ACC112 (cell line): ENCODE data around the gene SMOC2.

Experiments used
- H2AFZ ChIP-seq: fragments of 200-600 bp; sonication (generic); one replicate; pipeline ENCODE4 v1.6.0; 2017; ENCODE audit warnings: antibody characterized with exemption, low read length; ENCODE audit not compliant: unreplicated experiment
- H3K27ac ChIP-seq: fragments of 200-600 bp; sonication (generic); 2 replicates; pipeline ENCODE4 v1.5.1; 2014; ENCODE audit warnings: low read depth, mild to moderate bottlenecking, antibody characterized with exemption, low read length, moderate library complexity
- H3K27me3 ChIP-seq: fragments of 200-600 bp; sonication (generic); 2 replicates; pipeline ENCODE4 v1.6.1; 2014; ENCODE audit warnings: mild to moderate bottlenecking, antibody characterized with exemption, low read length, moderate library complexity, mixed read lengths; ENCODE audit not compliant: insufficient read depth
- H3K36me3 ChIP-seq: fragments of 200-600 bp; sonication (generic); 2 replicates; pipeline ENCODE4 v1.6.1; 2016; ENCODE audit warnings: mild to moderate bottlenecking, antibody characterized with exemption, low read length, moderate library complexity, mixed read lengths; ENCODE audit not compliant: insufficient read depth
- H3K4me1 ChIP-seq: fragments of 200-600 bp; sonication (generic); one replicate; pipeline ENCODE4 v1.6.1; 2016; ENCODE audit warnings: low read length, mixed read lengths; ENCODE audit not compliant: insufficient read depth, unreplicated experiment, control insufficient read depth
- H3K4me3 ChIP-seq: fragments of 200-600 bp; sonication (generic); 2 replicates; pipeline ENCODE4 v1.5.1; 2014; ENCODE audit warnings: mild to moderate bottlenecking, low read depth, low read length
- H3K79me2 ChIP-seq: fragments of 200-600 bp; sonication (generic); one replicate; pipeline ENCODE4 v1.6.0; 2016; ENCODE audit warnings: low read length; ENCODE audit not compliant: control insufficient read depth, unreplicated experiment, insufficient read depth

The SMOC2 gene

GRCh38 chr6:168612586-168612985 is 171.6 kb downstream of the SMOC2 start:
- Histone ChIP-seq H3K79me2 (no peaks in the 10 kb centered on the region), H2AFZ (no peak overlapping the region), H3K4me1 (no peaks in the 10 kb centered on the region), H3K27me3 (no peaks in the 10 kb centered on the region), H3K27ac (no peak overlapping the region), H3K4me3 (no peak overlapping the region), H3K36me3 (no peaks in the 10 kb centered on the region)

DNA sequence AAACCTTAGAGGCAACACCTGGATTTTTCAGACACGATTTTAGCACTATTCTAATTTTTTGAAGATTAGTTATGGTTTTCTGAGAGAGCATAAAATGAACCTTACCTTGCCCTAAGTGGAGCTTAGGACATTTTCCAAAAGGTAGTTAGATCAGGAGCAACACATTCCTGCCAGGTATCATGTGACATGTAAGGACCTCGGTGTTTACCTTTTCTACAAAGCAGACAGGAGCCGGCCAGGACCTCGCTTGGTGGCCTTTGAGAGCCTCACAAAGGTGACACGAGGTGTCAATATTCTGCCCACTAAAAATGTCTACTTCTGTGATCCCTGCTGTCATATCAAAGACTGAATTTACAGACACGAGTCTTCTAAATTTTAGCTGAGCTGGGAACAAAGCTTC is 174.9 kb downstream of the SMOC2 start:
- Histone ChIP-seq H3K79me2 (no peaks in the 10 kb centered on the region), H3K36me3 (no peaks in the 10 kb centered on the region), H3K4me3 (no peak overlapping the region), H2AFZ (no peak overlapping the region), H3K4me1 (no peaks in the 10 kb centered on the region), H3K27ac (no peak overlapping the region), H3K27me3 (no peaks in the 10 kb centered on the region)

DNA sequence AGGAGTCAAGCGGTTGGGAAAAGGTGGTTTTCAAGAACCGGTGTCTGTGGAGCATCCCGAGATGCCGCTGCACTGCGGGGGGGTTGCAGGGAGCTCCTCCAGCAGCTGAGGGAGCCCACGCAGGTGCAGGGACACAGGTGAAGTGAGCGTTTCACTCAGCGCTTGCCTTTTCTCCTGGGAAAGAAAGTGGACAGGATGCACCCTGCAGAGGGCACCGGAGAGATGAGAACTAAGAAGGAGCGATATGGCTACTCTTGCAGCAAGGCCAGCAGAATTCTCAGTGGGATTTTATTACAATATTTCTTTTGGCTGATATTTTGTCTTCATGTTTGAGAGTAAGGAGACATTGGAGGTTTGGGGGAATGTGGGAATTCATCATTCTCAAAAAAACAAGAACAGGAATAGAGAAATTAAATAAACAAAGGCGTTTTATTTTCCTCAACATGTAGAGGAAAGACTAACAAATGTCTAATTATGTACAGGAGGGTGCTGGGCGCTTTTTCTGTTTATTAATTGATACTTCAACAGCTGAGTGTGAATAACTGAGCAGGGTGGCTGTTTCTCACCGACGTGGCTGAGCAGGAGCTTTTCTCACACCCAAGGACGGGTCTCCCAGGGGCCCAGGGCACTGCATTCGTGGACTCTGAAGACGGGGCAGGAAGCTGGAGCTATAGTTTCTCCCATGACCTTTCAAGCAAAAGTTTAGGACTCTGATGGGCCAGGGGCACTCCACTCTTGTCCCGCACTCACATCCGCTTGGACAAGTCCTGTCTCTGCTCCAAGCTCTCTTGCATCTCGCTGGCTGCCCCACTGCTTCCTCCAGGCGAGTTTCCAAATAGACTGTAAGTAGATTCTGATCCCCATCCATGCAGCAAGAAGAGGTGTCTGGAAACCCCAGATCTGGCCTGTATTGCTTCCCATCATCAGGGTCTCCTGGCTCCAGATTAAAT is 176.1 kb downstream of the SMOC2 start:
- Histone ChIP-seq H3K4me3 (no peak overlapping the region), H3K79me2 (no peaks in the 10 kb centered on the region), H3K4me1 (no peaks in the 10 kb centered on the region), H3K36me3 (no peaks in the 10 kb centered on the region), H2AFZ (no peak overlapping the region), H3K27me3 (no peaks in the 10 kb centered on the region), H3K27ac (no peak overlapping the region)

DNA sequence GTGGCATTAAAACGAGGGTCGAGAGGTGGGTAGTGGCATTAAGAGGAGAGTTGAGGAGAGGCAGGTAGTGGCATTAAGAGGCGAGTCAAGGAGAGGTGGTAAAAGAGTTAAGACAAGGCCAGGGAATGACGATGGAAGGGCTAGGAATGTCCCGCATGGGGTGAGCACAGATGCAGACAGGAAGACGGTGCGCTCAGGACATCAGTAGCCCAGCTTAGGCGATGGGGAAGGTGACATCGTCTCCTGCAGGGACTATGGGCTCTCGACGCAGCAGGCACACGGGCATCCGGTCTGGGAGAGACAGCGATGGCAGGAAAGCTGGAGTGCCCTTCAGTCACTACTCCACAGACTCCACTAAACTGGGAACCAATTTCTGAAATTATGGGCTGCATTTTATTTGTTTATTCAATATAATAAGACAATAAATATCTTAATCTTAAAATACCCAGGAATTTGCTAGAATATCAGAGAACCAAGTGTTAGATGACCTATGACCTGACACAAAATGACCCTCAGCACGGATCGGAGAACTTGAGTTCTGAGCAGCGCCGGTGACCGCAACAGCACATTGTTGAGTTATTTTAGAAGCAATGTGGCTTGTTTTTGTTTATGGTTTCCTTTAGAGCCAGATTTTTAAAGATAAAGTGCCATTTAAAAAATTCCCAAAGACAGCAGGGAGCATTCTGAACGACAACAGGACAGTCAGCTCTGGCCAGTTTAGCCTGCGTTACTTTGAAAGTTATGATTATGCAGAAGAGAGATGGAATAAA is 177.7 kb downstream of the SMOC2 start:
- Histone ChIP-seq H3K27me3 (no peaks in the 10 kb centered on the region), H3K79me2 (no peaks in the 10 kb centered on the region), H3K36me3 (no peaks in the 10 kb centered on the region), H2AFZ (no peak overlapping the region), H3K4me3 (no peak overlapping the region), H3K4me1 (no peaks in the 10 kb centered on the region), H3K27ac (no peak overlapping the region)

GRCh38 chr6:168619560-168620314 is 178.8 kb downstream of the SMOC2 start:
- Histone ChIP-seq H3K27me3 (no peaks in the 10 kb centered on the region), H3K4me3 (no peak overlapping the region), H3K36me3 (no peaks in the 10 kb centered on the region), H3K27ac (no peak overlapping the region), H3K4me1 (no peaks in the 10 kb centered on the region), H2AFZ (no peak overlapping the region), H3K79me2 (no peaks in the 10 kb centered on the region)

GRCh38 chr6:168620578-168620977 is 179.6 kb downstream of the SMOC2 start:
- no peaks in the 10 kb centered on the region for H3K4me1 ChIP-seq
- no peak overlapping the region for H2AFZ ChIP-seq
- no peaks in the 10 kb centered on the region for H3K27me3 ChIP-seq
- H3K36me3 ChIP-seq: no peaks in the 10 kb centered on the region
- no peak overlapping the region for H3K27ac ChIP-seq
- H3K4me3 ChIP-seq: no peak overlapping the region
- no peaks in the 10 kb centered on the region for H3K79me2 ChIP-seq

- no peak overlapping the region for H3K4me3 ChIP-seq
- H3K4me1 ChIP-seq: no peaks in the 10 kb centered on the region
- H3K79me2 ChIP-seq: no peaks in the 10 kb centered on the region
- H3K27ac ChIP-seq: no peak overlapping the region
- H3K36me3 ChIP-seq: no peaks in the 10 kb centered on the region
- H3K27me3 ChIP-seq: no peaks in the 10 kb centered on the region
- H2AFZ ChIP-seq: no peak overlapping the region
Observed at GRCh38 chr6:168623736-168624135, 182.8 kb downstream of the SMOC2 start.

DNA sequence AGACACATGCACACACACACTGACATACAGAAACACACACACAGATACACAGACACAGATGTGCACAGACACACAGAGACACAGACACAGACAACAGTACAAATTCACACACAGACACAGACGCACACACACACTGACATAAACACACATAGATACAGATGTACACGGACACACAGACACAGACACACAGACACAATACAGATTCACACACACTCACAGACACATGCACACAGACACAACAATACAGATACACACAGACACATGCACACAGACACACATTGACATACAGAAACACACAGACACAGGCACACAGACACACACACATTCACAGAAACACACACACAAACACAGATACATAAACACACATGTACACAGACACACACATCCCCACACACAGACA is 183.6 kb downstream of the SMOC2 start:
- no peak overlapping the region for H2AFZ ChIP-seq
- no peak overlapping the region for H3K4me3 ChIP-seq
- H3K27ac ChIP-seq: no peak overlapping the region
- no peaks in the 10 kb centered on the region for H3K4me1 ChIP-seq
- no peaks in the 10 kb centered on the region for H3K36me3 ChIP-seq
- no peaks in the 10 kb centered on the region for H3K79me2 ChIP-seq
- H3K27me3 ChIP-seq: no peaks in the 10 kb centered on the region

GRCh38 chr6:168624948-168625347 is 184.0 kb downstream of the SMOC2 start:
- H3K4me1 ChIP-seq: no peaks in the 10 kb centered on the region
- no peaks in the 10 kb centered on the region for H3K36me3 ChIP-seq
- H3K79me2 ChIP-seq: no peaks in the 10 kb centered on the region
- H3K27me3 ChIP-seq: no peaks in the 10 kb centered on the region
- no peak overlapping the region for H2AFZ ChIP-seq
- H3K27ac ChIP-seq: no peak overlapping the region
- H3K4me3 ChIP-seq: no peak overlapping the region

DNA sequence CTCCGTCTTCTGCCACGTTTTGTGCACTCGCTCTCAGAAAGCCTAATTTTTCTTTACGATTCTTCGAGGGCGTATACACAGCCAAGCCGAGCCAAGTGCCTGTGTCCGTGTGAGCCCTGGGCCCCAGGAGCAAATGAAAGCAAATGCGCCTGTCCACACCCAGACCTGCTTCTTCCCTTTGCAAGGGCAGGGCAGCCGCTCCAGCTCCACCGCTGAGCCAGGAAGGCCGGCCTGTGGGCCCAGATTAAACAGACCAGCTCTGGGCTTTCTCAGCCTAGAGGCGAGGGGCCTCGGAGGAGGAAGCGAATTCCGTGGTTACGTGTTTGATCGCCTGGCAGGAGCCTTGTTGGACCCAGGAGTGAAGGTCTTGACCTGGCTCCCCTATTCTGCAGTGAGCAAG is 184.6 kb downstream of the SMOC2 start:
- Histone ChIP-seq H2AFZ (no peak overlapping the region), H3K27ac (no peak overlapping the region), H3K4me1 (no peaks in the 10 kb centered on the region), H3K27me3 (no peaks in the 10 kb centered on the region), H3K4me3 (no peak overlapping the region), H3K79me2 (no peaks in the 10 kb centered on the region), H3K36me3 (no peaks in the 10 kb centered on the region)
